Measurements from ENCODE around the gene CLSTN1.
A peak's percentile ranks its signal among the peaks of the same experiment; 100 is the strongest.

The CLSTN1 gene

GRCh38 chr1:9730096-9730901 is 93.5 kb downstream of the CLSTN1 start:
- DNase-seq (ENCODE audit: low spot score): no peak

- DNase-seq (ENCODE audit: low spot score): no peak
These were observed 94.2 kb downstream of the CLSTN1 start for GRCh38 chr1:9729523-9729922.

GRCh38 chr1:9728451-9729295 is 95.1 kb downstream of the CLSTN1 start:
- no peak for DNase-seq (ENCODE audit: low spot score)

GRCh38 chr1:9726905-9727595 is 96.7 kb downstream of the CLSTN1 start:
- DNase-seq (ENCODE audit: low spot score): no peak

GRCh38 chr1:9726406-9726805 is 97.4 kb downstream of the CLSTN1 start:
- DNase-seq (ENCODE audit: low spot score): no peak

- peak; percentile 61 for DNase-seq (ENCODE audit: low spot score)
These were observed 98.9 kb downstream of the CLSTN1 start for GRCh38 chr1:9724706-9725476.

GRCh38 chr1:9723926-9724325 is 99.8 kb downstream of the CLSTN1 start:
- no peak for DNase-seq (ENCODE audit: low spot score)

GRCh38 chr1:9723068-9723805 is 100.5 kb downstream of the CLSTN1 start:
- no peak for DNase-seq (ENCODE audit: low spot score)

- DNase-seq (ENCODE audit: low spot score): no peak
These were observed 101.4 kb downstream of the CLSTN1 start for GRCh38 chr1:9722378-9722749.

- no peak for DNase-seq (ENCODE audit: low spot score)
These were observed 102.0 kb downstream of the CLSTN1 start for GRCh38 chr1:9721606-9722377.

GRCh38 chr1:9720785-9721605 is 102.8 kb downstream of the CLSTN1 start:
- DNase-seq (ENCODE audit: low spot score): no peak

GRCh38 chr1:9719978-9720722 is 103.6 kb downstream of the CLSTN1 start:
- DNase-seq (ENCODE audit: low spot score): no peak

- DNase-seq (ENCODE audit: low spot score): no peak
These were observed 105.6 kb downstream of the CLSTN1 start for GRCh38 chr1:9718006-9718680.

- DNase-seq (ENCODE audit: low spot score): no peak
These were observed 106.4 kb downstream of the CLSTN1 start for GRCh38 chr1:9717193-9718005.

- no peak for DNase-seq (ENCODE audit: low spot score)
These were observed 107.2 kb downstream of the CLSTN1 start for GRCh38 chr1:9716404-9717192.

GRCh38 chr1:9715536-9716226 is 108.1 kb downstream of the CLSTN1 start:
- no peak for DNase-seq (ENCODE audit: low spot score)

Data from SW480 (cell line).